ENCODE results near the gene EEFSEC.

Gene EEFSEC

DNA sequence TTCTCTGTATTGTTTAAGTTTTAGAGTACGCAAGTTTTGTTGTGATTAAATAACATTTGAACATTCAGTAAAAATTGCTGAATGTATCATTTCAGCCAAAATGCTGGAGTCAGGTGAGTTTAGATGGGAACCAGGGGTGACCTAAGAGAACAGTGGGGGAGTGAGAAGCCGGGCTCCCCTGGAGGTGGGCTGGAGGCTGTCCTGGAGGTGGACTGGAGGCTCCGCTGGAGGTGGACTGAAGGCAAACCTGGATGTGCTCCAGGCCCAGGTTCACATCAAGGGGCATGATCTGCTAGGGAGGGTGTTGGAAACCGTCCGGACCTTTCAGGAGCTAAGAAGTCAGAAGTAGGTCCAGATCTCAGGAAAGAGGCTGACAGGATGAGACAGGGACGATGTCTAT lies 289.7 kb downstream of the EEFSEC start:
- no peak overlapping the region for H3K4me3 ChIP-seq (replicated peaks; ENCODE audit: insufficient read depth, low read length)
- DNase-seq (ENCODE audit: low read depth in 1 of 2, low spot score in 1 of 2), result no peak
- no peak overlapping the region for H3K27ac ChIP-seq (replicated peaks)
- TF ChIP-seq, protein P1, sequence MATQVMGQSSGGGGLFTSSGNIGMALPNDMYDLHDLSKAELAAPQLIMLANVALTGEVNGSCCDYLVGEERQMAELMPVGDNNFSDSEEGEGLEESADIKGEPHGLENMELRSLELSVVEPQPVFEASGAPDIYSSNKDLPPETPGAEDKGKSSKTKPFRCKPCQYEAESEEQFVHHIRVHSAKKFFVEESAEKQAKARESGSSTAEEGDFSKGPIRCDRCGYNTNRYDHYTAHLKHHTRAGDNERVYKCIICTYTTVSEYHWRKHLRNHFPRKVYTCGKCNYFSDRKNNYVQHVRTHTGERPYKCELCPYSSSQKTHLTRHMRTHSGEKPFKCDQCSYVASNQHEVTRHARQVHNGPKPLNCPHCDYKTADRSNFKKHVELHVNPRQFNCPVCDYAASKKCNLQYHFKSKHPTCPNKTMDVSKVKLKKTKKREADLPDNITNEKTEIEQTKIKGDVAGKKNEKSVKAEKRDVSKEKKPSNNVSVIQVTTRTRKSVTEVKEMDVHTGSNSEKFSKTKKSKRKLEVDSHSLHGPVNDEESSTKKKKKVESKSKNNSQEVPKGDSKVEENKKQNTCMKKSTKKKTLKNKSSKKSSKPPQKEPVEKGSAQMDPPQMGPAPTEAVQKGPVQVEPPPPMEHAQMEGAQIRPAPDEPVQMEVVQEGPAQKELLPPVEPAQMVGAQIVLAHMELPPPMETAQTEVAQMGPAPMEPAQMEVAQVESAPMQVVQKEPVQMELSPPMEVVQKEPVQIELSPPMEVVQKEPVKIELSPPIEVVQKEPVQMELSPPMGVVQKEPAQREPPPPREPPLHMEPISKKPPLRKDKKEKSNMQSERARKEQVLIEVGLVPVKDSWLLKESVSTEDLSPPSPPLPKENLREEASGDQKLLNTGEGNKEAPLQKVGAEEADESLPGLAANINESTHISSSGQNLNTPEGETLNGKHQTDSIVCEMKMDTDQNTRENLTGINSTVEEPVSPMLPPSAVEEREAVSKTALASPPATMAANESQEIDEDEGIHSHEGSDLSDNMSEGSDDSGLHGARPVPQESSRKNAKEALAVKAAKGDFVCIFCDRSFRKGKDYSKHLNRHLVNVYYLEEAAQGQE (IDR thresholded peaks at IDR 0.05; ENCODE audit: insufficient replicate concordance, low read depth), result no peak
- TF ChIP-seq GABPA (IDR thresholded peaks at IDR 0.05; ENCODE audit: low read depth) (no peak), SPI1 (IDR thresholded peaks at IDR 0.05; ENCODE audit: borderline replicate concordance, low read depth) (no peak), POLR2AphosphoS5 (IDR thresholded peaks at IDR 0.05; ENCODE audit: low read depth) (no peak)
- TF ChIP-seq, protein P2, sequence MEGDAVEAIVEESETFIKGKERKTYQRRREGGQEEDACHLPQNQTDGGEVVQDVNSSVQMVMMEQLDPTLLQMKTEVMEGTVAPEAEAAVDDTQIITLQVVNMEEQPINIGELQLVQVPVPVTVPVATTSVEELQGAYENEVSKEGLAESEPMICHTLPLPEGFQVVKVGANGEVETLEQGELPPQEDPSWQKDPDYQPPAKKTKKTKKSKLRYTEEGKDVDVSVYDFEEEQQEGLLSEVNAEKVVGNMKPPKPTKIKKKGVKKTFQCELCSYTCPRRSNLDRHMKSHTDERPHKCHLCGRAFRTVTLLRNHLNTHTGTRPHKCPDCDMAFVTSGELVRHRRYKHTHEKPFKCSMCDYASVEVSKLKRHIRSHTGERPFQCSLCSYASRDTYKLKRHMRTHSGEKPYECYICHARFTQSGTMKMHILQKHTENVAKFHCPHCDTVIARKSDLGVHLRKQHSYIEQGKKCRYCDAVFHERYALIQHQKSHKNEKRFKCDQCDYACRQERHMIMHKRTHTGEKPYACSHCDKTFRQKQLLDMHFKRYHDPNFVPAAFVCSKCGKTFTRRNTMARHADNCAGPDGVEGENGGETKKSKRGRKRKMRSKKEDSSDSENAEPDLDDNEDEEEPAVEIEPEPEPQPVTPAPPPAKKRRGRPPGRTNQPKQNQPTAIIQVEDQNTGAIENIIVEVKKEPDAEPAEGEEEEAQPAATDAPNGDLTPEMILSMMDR (IDR thresholded peaks at IDR 0.05; ENCODE audit: insufficient read depth, low read length), result no peak
- no peaks in the 10 kb centered on the region for H3K27me3 ChIP-seq (ENCODE audit: insufficient read depth, poor library complexity, severe bottlenecking)

DNA sequence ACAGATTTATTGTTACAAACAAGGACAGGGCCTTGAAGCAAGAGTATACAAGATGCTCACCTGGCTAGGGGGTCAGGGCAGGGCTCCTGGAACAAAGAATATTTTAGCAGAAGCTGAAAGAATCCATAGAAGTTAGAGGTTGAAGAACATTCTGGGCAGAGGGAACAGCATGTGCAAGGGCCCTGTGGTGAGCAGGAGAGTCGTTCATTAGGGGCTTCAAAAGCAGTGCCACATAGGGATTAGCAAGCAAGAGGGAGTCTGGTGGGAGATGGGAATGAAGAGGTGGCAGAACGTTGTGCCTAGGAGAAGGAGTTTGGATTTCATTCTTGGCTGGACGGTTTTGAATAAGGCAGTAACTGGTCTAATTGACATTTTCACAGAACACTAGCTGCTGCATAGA lies 290.5 kb downstream of the EEFSEC start:
- DNase-seq (ENCODE audit: low read depth in 1 of 2, low spot score in 1 of 2), result no peak
- Histone ChIP-seq H3K27me3 (ENCODE audit: insufficient read depth, poor library complexity, severe bottlenecking) (peaks cover 4% of the 10 kb centered on the region), H3K4me3 (replicated peaks; ENCODE audit: insufficient read depth, low read length) (no peak overlapping the region), H3K27ac (replicated peaks) (no peak overlapping the region)
- TF ChIP-seq, protein P1 (IDR thresholded peaks at IDR 0.05; ENCODE audit: insufficient replicate concordance, low read depth), result no peak
- TF ChIP-seq, protein P2 (IDR thresholded peaks at IDR 0.05; ENCODE audit: insufficient read depth, low read length), result no peak
- no peak for TF ChIP-seq SPI1 (IDR thresholded peaks at IDR 0.05; ENCODE audit: borderline replicate concordance, low read depth)
- no peak for TF ChIP-seq POLR2AphosphoS5 (IDR thresholded peaks at IDR 0.05; ENCODE audit: low read depth)
- TF ChIP-seq GABPA (IDR thresholded peaks at IDR 0.05; ENCODE audit: low read depth), result no peak

DNA sequence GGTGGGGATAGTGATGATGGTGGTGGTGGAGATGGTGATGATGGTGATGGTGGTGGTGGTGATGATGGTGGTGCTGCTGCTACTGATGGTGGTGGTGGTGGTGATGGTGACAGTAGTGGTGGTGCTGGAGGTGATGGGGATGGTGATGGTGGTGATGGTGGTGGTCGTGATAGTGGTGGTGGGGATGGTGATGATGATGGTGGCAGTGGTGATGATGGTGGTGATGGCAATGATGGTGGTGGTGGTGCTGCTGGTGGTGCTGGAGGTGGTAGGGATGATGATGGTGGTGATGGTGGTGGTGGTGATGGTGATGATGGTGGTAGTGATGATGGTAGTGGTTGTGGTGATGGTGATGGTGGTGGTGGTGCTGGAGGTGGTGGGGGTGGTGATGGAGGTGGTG lies 292.1 kb downstream of the EEFSEC start:
- TF ChIP-seq, protein P2 (IDR thresholded peaks at IDR 0.05; ENCODE audit: insufficient read depth, low read length), result no peak
- TF ChIP-seq, protein P1 (IDR thresholded peaks at IDR 0.05; ENCODE audit: insufficient replicate concordance, low read depth), result no peak
- TF ChIP-seq POLR2AphosphoS5 (IDR thresholded peaks at IDR 0.05; ENCODE audit: low read depth), result no peak
- no peak for TF ChIP-seq GABPA (IDR thresholded peaks at IDR 0.05; ENCODE audit: low read depth)
- no peak for TF ChIP-seq SPI1 (IDR thresholded peaks at IDR 0.05; ENCODE audit: borderline replicate concordance, low read depth)
- H3K27me3 ChIP-seq (ENCODE audit: insufficient read depth, poor library complexity, severe bottlenecking), result peaks cover 5% of the 10 kb centered on the region
- H3K4me3 ChIP-seq (replicated peaks; ENCODE audit: insufficient read depth, low read length), result no peak overlapping the region
- no peak overlapping the region for H3K27ac ChIP-seq (replicated peaks)
- no peak for DNase-seq (ENCODE audit: low read depth in 1 of 2, low spot score in 1 of 2)

Data from HL-60 (cell line).